Endothelial cell of umbilical vein (primary cell): ENCODE data around the gene PLEKHA5. TPM values are rescaled to one million over a fixed set of nuclear protein-coding genes. Genes with fewer than 3 reads are reported as not detected.

Source experiments
- BruUV-seq: library from RNA; stranded (reverse); fragments of 400-500 nt; replicated peaks from 2 replicates; lab custom pipeline; 2021; lab: Mats Ljungman, UMichigan
- CTCF ChIA-PET: fragments of 300-600, 350-600 bp; sonication (Branson Sonifier 250); formaldehyde crosslinking; loops from one replicate; lab custom pipeline; 2021; ENCODE audit warnings: antibody characterized with exemption, inconsistent platforms; lab: Charles Lee
- POLR2A ChIA-PET: fragments of 300-600, 350-600 bp; sonication (Branson Sonifier 250); formaldehyde crosslinking; loops from one replicate; lab custom pipeline; 2021; ENCODE audit warnings: antibody characterized with exemption, inconsistent platforms; lab: Charles Lee
- DNase-seq: peaks from one replicate; pipeline ENCODE4 v3.0.0-alpha.2; 2011; ENCODE audit warnings: low read depth, low spot score
- FAIRE-seq: peaks from 2 replicates; lab custom pipeline; 2011; peaks lifted over from hg19 to GRCh38; lab: Jason Lieb, UNC
- H2AFZ ChIP-seq: 2 replicates; pipeline ENCODE4 v1.6.0; 2012; ENCODE audit warnings: low read depth, low read length, control low read depth, inconsistent platforms
- H3K27ac ChIP-seq: 2 replicates; pipeline ENCODE4 v1.5.1; 2011; ENCODE audit warnings: low read depth, mild to moderate bottlenecking, control low read depth, low read length, moderate library complexity; ENCODE audit not compliant: insufficient read depth
- H3K27me3 ChIP-seq, 2 experiments: 2 replicates each; pipeline versions ENCODE4 v1.6.0 to v1.6.1; 2011; ENCODE audit warnings: low read length in 2 of 2, mixed read lengths in 1 of 2; ENCODE audit not compliant: control insufficient read depth in 2 of 2, insufficient read depth in 2 of 2
- H3K36me3 ChIP-seq, 2 experiments: 2 replicates in 1 of 2; 3 replicates in 1 of 2; pipeline ENCODE4 v1.5.1; 2011; ENCODE audit warnings: low read length in 2 of 2, mild to moderate bottlenecking in 1 of 2, moderate library complexity in 1 of 2; ENCODE audit not compliant: control insufficient read depth in 2 of 2, insufficient read depth in 2 of 2; ENCODE audit errors: extremely low read depth in 1 of 2
- H3K4me1 ChIP-seq: 3 replicates; pipeline ENCODE4 v1.5.1; 2011; ENCODE audit warnings: mild to moderate bottlenecking, low read length; ENCODE audit not compliant: control insufficient read depth, insufficient read depth; ENCODE audit errors: extremely low read depth
- H3K4me2 ChIP-seq: 2 replicates; pipeline ENCODE4 v1.6.1; 2011; ENCODE audit warnings: low read length, control low read depth, mixed read lengths; ENCODE audit not compliant: insufficient read depth
- H3K4me3 ChIP-seq, 3 experiments: fragments of 200-600 bp in 1 of 3; sonication (generic), shearing (Covaris generic) in 1 of 3; replicated peaks in 1 of 3; 2 replicates each; pipeline ENCODE4 v1.5.1; 2011 to 2016; ENCODE audit warnings: control low read depth in 3 of 3, low read length in 3 of 3, mild to moderate bottlenecking in 2 of 3, inconsistent platforms in 1 of 3, low read depth in 1 of 3, moderate library complexity in 1 of 3; ENCODE audit not compliant: insufficient read depth in 1 of 3
- H3K79me2 ChIP-seq: 2 replicates; pipeline ENCODE4 v1.6.0; 2012; ENCODE audit warnings: low read length, inconsistent platforms; ENCODE audit not compliant: control insufficient read depth, insufficient read depth
- H3K9ac ChIP-seq: replicated peaks from 2 replicates; pipeline ENCODE3; 2011; ENCODE audit warnings: low read length, control low read depth; ENCODE audit not compliant: insufficient read depth; ENCODE audit errors: extremely low read depth
- H3K9me1 ChIP-seq: replicated peaks from 3 replicates; pipeline ENCODE4 v1.6.0; 2011; ENCODE audit warnings: mild to moderate bottlenecking, low read length; ENCODE audit not compliant: control insufficient read depth, insufficient read depth; ENCODE audit errors: extremely low read depth
- H3K9me3 ChIP-seq: replicated peaks from 2 replicates; pipeline ENCODE4 v1.5.1; 2012; ENCODE audit warnings: low read length, inconsistent platforms; ENCODE audit not compliant: control insufficient read depth, insufficient read depth
- H4K20me1 ChIP-seq: replicated peaks from 2 replicates; pipeline ENCODE3; 2011; ENCODE audit warnings: mild to moderate bottlenecking, low read length; ENCODE audit not compliant: control insufficient read depth, insufficient read depth; ENCODE audit errors: extremely low read depth
- CTCF ChIP-seq, 2 donors: IDR thresholded peaks; 1 replicate in 1 of 2; 2 replicates in 1 of 2; pipeline ENCODE4 v1.5.1; 2011; ENCODE audit warnings: low read length in 2 of 2, mild to moderate bottlenecking in 2 of 2, moderate library complexity in 2 of 2, control low read depth in 1 of 2, inconsistent platforms in 1 of 2, low read depth in 1 of 2; ENCODE audit not compliant: insufficient read depth in 1 of 2; ENCODE audit errors: extremely low read depth in 1 of 2
- EZH2 ChIP-seq: IDR thresholded peaks from 2 replicates; pipeline ENCODE4 v1.6.1; 2012; ENCODE audit warnings: borderline replicate concordance, low read depth, mild to moderate bottlenecking, moderate library complexity, low read length, inconsistent platforms; ENCODE audit not compliant: severe bottlenecking
- FOS ChIP-seq: IDR thresholded peaks from 2 replicates; pipeline ENCODE4 v1.6.1; 2011; ENCODE audit warnings: mild to moderate bottlenecking, low read length, moderate library complexity, borderline replicate concordance; ENCODE audit not compliant: insufficient read depth
- GATA2 ChIP-seq: IDR thresholded peaks from 2 replicates; pipeline ENCODE4 v1.7.0; 2011; ENCODE audit warnings: low read depth, mild to moderate bottlenecking, moderate library complexity, mixed read lengths, low read length; ENCODE audit not compliant: insufficient read length, insufficient read depth
- JUN ChIP-seq: IDR thresholded peaks from 2 replicates; pipeline ENCODE4 v1.6.1; 2011; ENCODE audit warnings: borderline replicate concordance, low read depth; ENCODE audit not compliant: insufficient read length, insufficient read depth
- MAX ChIP-seq: IDR thresholded peaks from 2 replicates; pipeline ENCODE4 v1.6.1; 2011; ENCODE audit not compliant: insufficient read depth, insufficient read length
- MYC ChIP-seq: IDR thresholded peaks from one replicate; pipeline ENCODE4 v1.6.1; 2011; ENCODE audit warnings: mild to moderate bottlenecking, low read depth, low read length
- POLR2A ChIP-seq: IDR thresholded peaks from 2 replicates; pipeline ENCODE4 v1.6.1; 2012; ENCODE audit warnings: low read depth, mild to moderate bottlenecking, control low read depth, low read length
- POLR2AphosphoS5 ChIP-seq: IDR thresholded peaks from 2 replicates; pipeline ENCODE4 v1.6.1; 2012; ENCODE audit warnings: low read depth, mild to moderate bottlenecking, control low read depth, low read length, moderate library complexity; ENCODE audit not compliant: insufficient read depth
- dilution Hi-C: fragments of 300-500 bp; cut with MboI; formaldehyde crosslinking; loops from one replicate; pipeline ENCODE4 v1.15.0; 2019; ENCODE audit warnings: low sequenced_read_pairs; ENCODE audit not compliant: extremely low pct_ligation_motif_present
- intact Hi-C: fragments of 100-400 bp; cut with micrococcal nuclease; formaldehyde crosslinking; loops from one replicate; pipeline ENCODE4 v1.10.0; 2022
- polyA plus RNA-seq, 4 experiments: library from polyadenylated mRNA; depleted of rRNA in 3 of 4; stranded (reverse) in 3 of 4; unstranded in 1 of 4; fragments of >200 nt; gene quantifications; 2 replicates each; pipeline versions ENCODE4 v1.2.1 to v1.2.3, GENCODE V29; 2011 to 2012; ENCODE audit warnings: missing spikeins in 1 of 4
- total RNA-seq: library from RNA; stranded (reverse); gene quantifications from 2 replicates; pipeline ENCODE4 v1.2.3, GENCODE V29; 2021

Gene PLEKHA5
- total and polyA plus RNA-seq, 2 donors (not counting 3 experiments of a cell fraction or from before 2014, with no cell fraction given), result 2.5 to 12.7 TPM

GRCh38 chr12:19306366-19306765, 176.8 kb downstream of the PLEKHA5 start:
- Histone ChIP-seq H4K20me1 (no peaks in the 10 kb centered on the region), H3K4me3 (no peak overlapping the region), H3K79me2 (no peaks in the 10 kb centered on the region), H2AFZ (no peak overlapping the region), H3K27ac (no peak overlapping the region), H3K9ac (no peak overlapping the region), H3K27me3 (no peaks in the 10 kb centered on the region), H3K9me3 (no peaks in the 10 kb centered on the region), H3K36me3 (no peaks in the 10 kb centered on the region), H3K4me2 (no peak overlapping the region), H3K4me1 (no peaks in the 10 kb centered on the region), H3K9me1 (no peaks in the 10 kb centered on the region)
- ChIA-PET CTCF (no interaction called here), POLR2A (no interaction called here)
- no peak for TF ChIP-seq FOS
- TF ChIP-seq JUN, result no peak
- no peak for TF ChIP-seq POLR2A
- no peak for TF ChIP-seq EZH2
- TF ChIP-seq CTCF (IDR thresholded peaks at IDR 0.05; ENCODE audit: extremely low read depth in 1 of 2, insufficient read depth in 1 of 2, low read depth in 1 of 2, low read length in 2 of 2), result no peak
- no peak for TF ChIP-seq MYC
- no peak for TF ChIP-seq GATA2
- no peak for TF ChIP-seq MAX
- no peak for TF ChIP-seq POLR2AphosphoS5
- intact Hi-C loops (no loop called here), dilution Hi-C loops (no loop called here)
- no peak for DNase-seq
- no TSS peak for BruUV-seq
- FAIRE-seq, result no peak
